KMS-11 (cell line): Measurements from ENCODE around the gene ARL13B.
"Not testable (repeated sequence)": the region's sequence is repeated elsewhere in the genome, so short reads cannot be mapped to it uniquely, and the experiment has no call there.

ENCODE experiments used
- H2AFZ ChIP-seq: fragments of 200-600 bp; sonication (generic); 2 replicates; pipeline ENCODE4 v1.6.1; 2016; ENCODE audit warnings: antibody characterized with exemption, mixed run types, low read depth
- H3K27ac ChIP-seq: fragments of 200-600 bp; sonication (generic); 2 replicates; pipeline ENCODE4 v1.6.1; 2016; ENCODE audit warnings: mild to moderate bottlenecking, mixed run types
- H3K27me3 ChIP-seq: fragments of 200-600 bp; sonication (generic); 2 replicates; pipeline ENCODE4 v1.6.1; 2017; ENCODE audit warnings: mild to moderate bottlenecking, low read depth, mixed run types, moderate library complexity; ENCODE audit not compliant: insufficient read depth
- H3K36me3 ChIP-seq: fragments of 200-600 bp; sonication (generic); 2 replicates; pipeline ENCODE4 v1.6.1; 2017; ENCODE audit warnings: mild to moderate bottlenecking, mixed run types; ENCODE audit not compliant: insufficient read depth
- H3K4me1 ChIP-seq: fragments of 200-600 bp; sonication (generic); 2 replicates; pipeline ENCODE4 v1.6.1; 2016; ENCODE audit warnings: mild to moderate bottlenecking, low read depth, mixed run types; ENCODE audit not compliant: poor library complexity, severe bottlenecking
- H3K4me2 ChIP-seq: fragments of 200-600 bp; sonication (generic); 2 replicates; pipeline ENCODE4 v1.7.0; 2016; ENCODE audit warnings: mild to moderate bottlenecking, mixed run types
- H3K4me3 ChIP-seq: fragments of 200-600 bp; sonication (generic); IDR thresholded peaks from 2 replicates; pipeline ENCODE4 v1.6.1; 2017; ENCODE audit warnings: low read depth, low read length, mixed read lengths; ENCODE audit not compliant: insufficient read depth
- H3K79me2 ChIP-seq: fragments of 200-600 bp; sonication (generic); 2 replicates; pipeline ENCODE4 v1.6.1; 2016; ENCODE audit warnings: low read depth, mixed run types; ENCODE audit not compliant: insufficient read depth
- H3K9ac ChIP-seq: fragments of 200-600 bp; sonication (generic); 2 replicates; pipeline ENCODE4 v1.6.1; 2016; ENCODE audit warnings: mild to moderate bottlenecking, mixed run types
- H4K20me1 ChIP-seq: fragments of 200-600 bp; sonication (generic); 2 replicates; pipeline ENCODE4 v1.6.1; 2016; ENCODE audit warnings: mild to moderate bottlenecking, mixed run types; ENCODE audit not compliant: insufficient read depth
- CTCF ChIP-seq: fragments of 200-600 bp; sonication (generic); conservative IDR thresholded peaks from 2 replicates; pipeline ENCODE4 v1.6.1; 2017; ENCODE audit warnings: low read depth, mild to moderate bottlenecking, antibody characterized with exemption, low read length, moderate library complexity, mixed read lengths

Gene ARL13B

GRCh38 chr3:93961026-93961425 is 18.9 kb upstream of the ARL13B start:
- H3K27me3 ChIP-seq = no peaks in the 10 kb centered on the region
- H3K4me3 ChIP-seq = no peak overlapping the region
- H3K4me1 ChIP-seq = no peaks in the 10 kb centered on the region
- no peaks in the 10 kb centered on the region for H3K79me2 ChIP-seq
- H3K4me2 ChIP-seq = no peak overlapping the region
- no peaks in the 10 kb centered on the region for H3K36me3 ChIP-seq
- no peak overlapping the region for H3K27ac ChIP-seq
- no peaks in the 10 kb centered on the region for H4K20me1 ChIP-seq
- TF ChIP-seq CTCF = no peak
- no peak overlapping the region for H2AFZ ChIP-seq
- no peak overlapping the region for H3K9ac ChIP-seq

GRCh38 chr3:93961489-93961888 is 18.5 kb upstream of the ARL13B start:
- no peak overlapping the region for H3K9ac ChIP-seq

GRCh38 chr3:93962798-93963197 is 17.2 kb upstream of the ARL13B start:
- no peak overlapping the region for H3K9ac ChIP-seq
- no peak for TF ChIP-seq CTCF
- no peak overlapping the region for H3K27ac ChIP-seq
- H3K4me2 ChIP-seq = no peak overlapping the region
- no peaks in the 10 kb centered on the region for H3K79me2 ChIP-seq
- H3K27me3 ChIP-seq = no peaks in the 10 kb centered on the region
- no peaks in the 10 kb centered on the region for H4K20me1 ChIP-seq
- H3K4me1 ChIP-seq = no peaks in the 10 kb centered on the region
- no peaks in the 10 kb centered on the region for H3K36me3 ChIP-seq
- H2AFZ ChIP-seq = no peak overlapping the region
- H3K4me3 ChIP-seq = no peak overlapping the region

More at GRCh38 chr3:93961489-93961888, 18.5 kb upstream of the ARL13B start:
- H3K27ac ChIP-seq = no peak overlapping the region
- no peak overlapping the region for H2AFZ ChIP-seq
- H4K20me1 ChIP-seq = no peaks in the 10 kb centered on the region
- H3K27me3 ChIP-seq = no peaks in the 10 kb centered on the region
- no peaks in the 10 kb centered on the region for H3K4me1 ChIP-seq
- no peak overlapping the region for H3K4me2 ChIP-seq
- no peaks in the 10 kb centered on the region for H3K79me2 ChIP-seq
- no peak for TF ChIP-seq CTCF
- no peaks in the 10 kb centered on the region for H3K36me3 ChIP-seq
- H3K4me3 ChIP-seq = no peak overlapping the region

DNA sequence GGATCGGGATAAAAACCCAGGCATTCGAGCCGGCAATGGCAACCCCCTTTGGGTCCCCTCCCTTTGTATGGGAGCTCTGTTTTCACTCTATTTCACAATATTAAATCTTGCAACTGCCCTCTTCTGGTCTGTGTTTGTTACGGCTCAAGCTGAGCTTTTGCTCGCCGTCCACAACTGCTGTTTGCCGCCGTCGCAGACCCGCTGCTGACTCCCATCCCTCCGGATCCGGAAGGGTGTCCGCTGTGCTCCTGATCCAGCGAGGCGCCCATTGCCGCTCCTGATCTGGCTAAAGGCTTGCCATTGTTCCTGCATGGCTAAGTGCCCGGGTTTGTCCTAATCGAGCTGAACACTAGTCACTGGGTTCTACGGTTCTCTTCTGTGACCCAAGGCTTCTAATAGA is 14.8 kb upstream of the ARL13B start:
- H3K4me1 ChIP-seq, H3K27ac ChIP-seq, H3K79me2 ChIP-seq, H2AFZ ChIP-seq, H3K4me2 ChIP-seq, H4K20me1 ChIP-seq, H3K27me3 ChIP-seq, H3K9ac ChIP-seq, H3K4me3 ChIP-seq, H3K36me3 ChIP-seq: not testable (repeated sequence)

GRCh38 chr3:93969443-93969842 is 10.5 kb upstream of the ARL13B start:
- Histone ChIP-seq H3K9ac (no peak overlapping the region), H2AFZ (no peak overlapping the region)
- TF ChIP-seq CTCF = no peak

More at GRCh38 chr3:93969443-93969842, 10.5 kb upstream of the ARL13B start:
- Histone ChIP-seq H3K36me3 (no peaks in the 10 kb centered on the region), H3K4me3 (no peak overlapping the region), H3K79me2 (no peaks in the 10 kb centered on the region), H3K4me2 (no peak overlapping the region), H3K4me1 (peaks cover 13% of the 10 kb centered on the region), H3K27me3 (no peaks in the 10 kb centered on the region), H3K27ac (no peak overlapping the region), H4K20me1 (no peaks in the 10 kb centered on the region)
